Astrocyte (in vitro differentiated cells and primary cell): ENCODE measurements around the gene PKNOX2. TPM values are rescaled to one million over a fixed set of nuclear protein-coding genes. Genes with fewer than 3 reads are reported as not detected.

Experiments
- DNase-seq: peaks from one replicate; pipeline ENCODE4 v3.0.0-alpha.2; 2010; ENCODE audit warnings: low read depth
- FAIRE-seq: peaks from 2 replicates; lab custom pipeline; 2011; peaks lifted over from hg19 to GRCh38; lab: Jason Lieb, UNC
- H2AFZ ChIP-seq: 2 replicates; pipeline ENCODE4 v1.6.0; 2012; ENCODE audit warnings: low read depth, low read length, inconsistent platforms
- H3K27ac ChIP-seq: 2 replicates; pipeline ENCODE4 v1.5.1; 2011; ENCODE audit warnings: low read depth, low read length, inconsistent platforms
- H3K27me3 ChIP-seq: 2 replicates; pipeline ENCODE4 v1.6.0; 2011; ENCODE audit warnings: low read length, inconsistent platforms; ENCODE audit not compliant: insufficient read depth
- H3K36me3 ChIP-seq: 2 replicates; pipeline ENCODE4 v1.5.1; 2011; ENCODE audit warnings: low read length, inconsistent platforms; ENCODE audit not compliant: insufficient read depth
- H3K4me1 ChIP-seq: 2 replicates; pipeline ENCODE4 v1.5.1; 2011; ENCODE audit warnings: low read length, inconsistent platforms; ENCODE audit not compliant: insufficient read depth
- H3K4me2 ChIP-seq: 2 replicates; pipeline ENCODE4 v1.6.0; 2012; ENCODE audit warnings: low read length, inconsistent platforms
- H3K4me3 ChIP-seq: 2 replicates; pipeline ENCODE4 v1.5.1; 2011; ENCODE audit warnings: low read depth, mild to moderate bottlenecking, low read length, inconsistent platforms; ENCODE audit not compliant: insufficient read depth
- H3K79me2 ChIP-seq: 2 replicates; pipeline ENCODE4 v1.6.0; 2012; ENCODE audit warnings: mild to moderate bottlenecking, low read length, inconsistent platforms; ENCODE audit not compliant: insufficient read depth
- H3K9ac ChIP-seq: 2 replicates; pipeline ENCODE4 v1.6.0; 2012; ENCODE audit warnings: mild to moderate bottlenecking, low read length, inconsistent platforms
- H3K9me3 ChIP-seq: 2 replicates; pipeline ENCODE4 v1.5.1; 2012; ENCODE audit warnings: low read depth, mild to moderate bottlenecking, low read length, inconsistent platforms; ENCODE audit not compliant: insufficient read depth
- H4K20me1 ChIP-seq: 2 replicates; pipeline ENCODE4 v1.6.0; 2012; ENCODE audit warnings: low read length, inconsistent platforms; ENCODE audit not compliant: insufficient read depth
- H3K27ac Mint-ChIP-seq: one replicate; pipeline ENCODE4 v1.8.0; 2021; ENCODE audit warnings: mild to moderate bottlenecking, mixed read lengths; ENCODE audit not compliant: unreplicated experiment
- H3K27me3 Mint-ChIP-seq: one replicate; pipeline ENCODE4 v1.8.0; 2021; ENCODE audit warnings: low read depth, mixed read lengths; ENCODE audit not compliant: unreplicated experiment
- H3K36me3 Mint-ChIP-seq: one replicate; pipeline ENCODE4 v1.8.0; 2021; ENCODE audit warnings: low read depth, mixed read lengths; ENCODE audit not compliant: unreplicated experiment
- H3K4me1 Mint-ChIP-seq: one replicate; pipeline ENCODE4 v1.8.0; 2021; ENCODE audit warnings: low read depth, mixed read lengths; ENCODE audit not compliant: unreplicated experiment
- H3K4me3 Mint-ChIP-seq: one replicate; pipeline ENCODE4 v1.8.0; 2021; ENCODE audit warnings: mild to moderate bottlenecking, moderate library complexity, mixed read lengths; ENCODE audit not compliant: unreplicated experiment
- H3K9me3 Mint-ChIP-seq: one replicate; pipeline ENCODE4 v1.8.0; 2021; ENCODE audit warnings: mild to moderate bottlenecking, mixed read lengths; ENCODE audit not compliant: unreplicated experiment
- EZH2 ChIP-seq: IDR thresholded peaks from 2 replicates; pipeline ENCODE4 v1.6.1; 2012; ENCODE audit warnings: mild to moderate bottlenecking, low read length, inconsistent platforms; ENCODE audit not compliant: insufficient read depth
- total RNA-seq: library from RNA; stranded (reverse); gene quantifications from 2 replicates; pipeline ENCODE4 v1.2.1, GENCODE V29; 2021
- TF ChIP-seq, protein P1 (sequence below): IDR thresholded peaks from 2 replicates; pipeline ENCODE4 v1.5.1; 2011; ENCODE audit warnings: low read depth, mild to moderate bottlenecking, inconsistent platforms, low read length, moderate library complexity; ENCODE audit not compliant: insufficient read depth

PKNOX2 gene
- total RNA-seq, 1 donor from 2014 or later: 53.4 TPM

DNA sequence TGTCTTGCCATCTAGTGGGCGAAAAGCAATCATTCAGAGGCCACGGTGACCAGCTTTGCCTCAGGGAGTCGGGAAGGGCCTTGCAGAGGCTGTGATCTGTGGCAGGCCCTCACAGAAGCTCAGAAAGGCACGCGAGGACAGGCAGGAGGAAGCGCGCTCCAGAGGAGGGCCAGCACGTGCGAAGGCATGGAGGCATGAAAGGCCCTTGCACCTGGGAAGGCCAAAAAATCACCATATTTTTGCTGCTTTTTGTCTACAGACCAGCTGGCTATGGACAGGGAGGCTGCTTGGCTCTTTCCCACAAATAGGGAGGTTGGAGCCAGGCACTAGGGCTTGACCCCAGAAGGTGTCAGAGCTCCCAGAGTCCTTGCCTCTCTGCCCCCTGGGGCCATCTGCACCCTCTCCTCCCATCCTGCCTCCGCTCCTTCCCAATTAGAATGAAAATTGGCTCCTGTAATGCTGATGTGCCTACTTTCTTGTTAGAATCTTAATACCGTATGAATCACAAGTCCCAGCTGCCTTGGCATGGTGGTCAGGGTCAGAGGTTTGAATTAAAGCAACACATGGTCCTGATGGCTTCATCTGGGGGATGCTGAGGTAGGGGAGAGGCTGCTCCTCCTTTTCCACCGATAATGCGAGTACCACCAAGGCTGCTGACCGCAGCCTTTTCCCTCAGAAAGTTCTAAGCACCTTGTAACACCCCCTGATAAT, 262.4 kb downstream of the PKNOX2 start:
- H2AFZ ChIP-seq: no peak overlapping the region
- no peaks in the 10 kb centered on the region for H3K4me1 Mint-ChIP-seq
- H3K27me3 Mint-ChIP-seq: no peaks in the 10 kb centered on the region
- no peaks in the 10 kb centered on the region for H3K27me3 ChIP-seq
- no peak overlapping the region for H3K4me3 ChIP-seq
- H3K36me3 Mint-ChIP-seq: peaks cover 22% of the 10 kb centered on the region
- H3K4me3 Mint-ChIP-seq: no peak overlapping the region
- H4K20me1 ChIP-seq: no peaks in the 10 kb centered on the region
- FAIRE-seq (no peak), DNase-seq (no peak)
- H3K4me1 ChIP-seq: no peaks in the 10 kb centered on the region
- H3K9ac ChIP-seq: no peak overlapping the region
- H3K79me2 ChIP-seq: no peaks in the 10 kb centered on the region
- H3K9me3 ChIP-seq: no peaks in the 10 kb centered on the region
- H3K36me3 ChIP-seq: peaks cover 3% of the 10 kb centered on the region
- no peak overlapping the region for H3K4me2 ChIP-seq
- TF ChIP-seq EZH2: no peak
- TF ChIP-seq, protein P1, sequence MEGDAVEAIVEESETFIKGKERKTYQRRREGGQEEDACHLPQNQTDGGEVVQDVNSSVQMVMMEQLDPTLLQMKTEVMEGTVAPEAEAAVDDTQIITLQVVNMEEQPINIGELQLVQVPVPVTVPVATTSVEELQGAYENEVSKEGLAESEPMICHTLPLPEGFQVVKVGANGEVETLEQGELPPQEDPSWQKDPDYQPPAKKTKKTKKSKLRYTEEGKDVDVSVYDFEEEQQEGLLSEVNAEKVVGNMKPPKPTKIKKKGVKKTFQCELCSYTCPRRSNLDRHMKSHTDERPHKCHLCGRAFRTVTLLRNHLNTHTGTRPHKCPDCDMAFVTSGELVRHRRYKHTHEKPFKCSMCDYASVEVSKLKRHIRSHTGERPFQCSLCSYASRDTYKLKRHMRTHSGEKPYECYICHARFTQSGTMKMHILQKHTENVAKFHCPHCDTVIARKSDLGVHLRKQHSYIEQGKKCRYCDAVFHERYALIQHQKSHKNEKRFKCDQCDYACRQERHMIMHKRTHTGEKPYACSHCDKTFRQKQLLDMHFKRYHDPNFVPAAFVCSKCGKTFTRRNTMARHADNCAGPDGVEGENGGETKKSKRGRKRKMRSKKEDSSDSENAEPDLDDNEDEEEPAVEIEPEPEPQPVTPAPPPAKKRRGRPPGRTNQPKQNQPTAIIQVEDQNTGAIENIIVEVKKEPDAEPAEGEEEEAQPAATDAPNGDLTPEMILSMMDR: no peak
- no peak overlapping the region for H3K27ac Mint-ChIP-seq
- no peaks in the 10 kb centered on the region for H3K9me3 Mint-ChIP-seq
- H3K27ac ChIP-seq: no peak overlapping the region

DNA sequence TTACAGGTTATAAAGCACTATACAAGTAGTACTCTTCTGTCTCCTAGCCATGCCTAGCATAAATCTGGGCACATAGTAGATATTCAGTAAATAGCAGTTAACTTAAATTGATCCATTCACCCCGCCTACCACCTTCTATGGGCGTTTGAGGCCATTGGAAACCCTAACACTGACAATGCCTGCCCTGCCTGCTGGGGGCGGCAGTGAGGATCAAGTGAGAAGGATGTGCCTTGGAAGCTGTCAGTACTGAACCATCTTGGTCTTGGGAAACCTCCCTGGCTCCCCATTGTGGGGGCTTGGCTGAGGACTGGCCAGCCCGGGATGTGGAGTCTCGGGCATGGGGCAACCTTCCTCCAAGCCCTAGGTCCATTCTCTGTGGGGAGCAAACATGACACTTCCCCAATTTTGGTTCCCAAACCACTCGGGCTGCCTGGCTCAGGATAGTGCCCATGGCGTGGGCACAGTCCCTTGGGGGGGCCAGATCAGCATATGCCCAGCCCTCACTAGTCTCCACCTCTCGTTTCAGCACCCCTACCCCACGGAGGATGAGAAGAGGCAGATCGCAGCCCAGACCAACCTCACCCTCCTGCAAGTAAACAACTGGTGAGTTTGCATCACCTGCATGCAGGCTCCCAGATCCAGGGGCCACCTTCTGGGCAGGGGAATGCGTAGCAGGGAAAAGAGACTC, 264.1 kb downstream of the PKNOX2 start:
- H3K4me3 Mint-ChIP-seq: no peak overlapping the region
- Histone ChIP-seq H2AFZ (no peak overlapping the region), H3K79me2 (no peaks in the 10 kb centered on the region), H4K20me1 (no peaks in the 10 kb centered on the region), H3K4me1 (no peaks in the 10 kb centered on the region), H3K27ac (no peak overlapping the region), H3K9me3 (no peaks in the 10 kb centered on the region), H3K27me3 (no peaks in the 10 kb centered on the region), H3K9ac (no peak overlapping the region), H3K4me3 (no peak overlapping the region), H3K36me3 (peaks cover 3% of the 10 kb centered on the region), H3K4me2 (no peak overlapping the region)
- H3K27me3 Mint-ChIP-seq: no peaks in the 10 kb centered on the region
- FAIRE-seq: no peak
- DNase-seq: no peak
- H3K9me3 Mint-ChIP-seq: no peaks in the 10 kb centered on the region
- no peak for TF ChIP-seq EZH2
- TF ChIP-seq, protein P1: no peak
- no peak overlapping the region for H3K27ac Mint-ChIP-seq
- peaks cover 2% of the 10 kb centered on the region for H3K4me1 Mint-ChIP-seq
- peaks cover 22% of the 10 kb centered on the region for H3K36me3 Mint-ChIP-seq
